SK-N-SH (cell line): ENCODE measurements around the gene PTTG1IP. TPM values are rescaled to one million over a fixed set of nuclear protein-coding genes. Genes with fewer than 3 reads are reported as not detected.

Source experiments
- CTCF ChIA-PET: fragments of 300-600, 350-600 bp; formaldehyde crosslinking; extraction: SDS; loops from one replicate; lab custom pipeline; 2021; lab: Yijun Ruan, JAX
- POLR2A ChIA-PET: fragments of 350-600 bp; sonication (Branson Sonifier 250); formaldehyde crosslinking; extraction: SDS; loops from one replicate; lab custom pipeline; 2020; ENCODE audit warnings: antibody characterized with exemption, inconsistent platforms; lab: Yijun Ruan, JAX
- DNase-seq: peaks from one replicate; pipeline ENCODE4 v3.0.0; 2012
- H2AFZ ChIP-seq: fragments of 200-600 bp; sonication (generic); 2 replicates; pipeline ENCODE4 v1.8.1; 2016; ENCODE audit warnings: antibody characterized with exemption, mild to moderate bottlenecking, low read depth
- H3F3A ChIP-seq: fragments of 200-600 bp; sonication (generic); replicated peaks from 2 replicates; pipeline ENCODE3; 2016; ENCODE audit warnings: antibody characterized with exemption, mild to moderate bottlenecking; ENCODE audit not compliant: insufficient read depth
- H3K27ac ChIP-seq, 2 experiments: fragments of 200-500 bp in 1 of 2; fragments of 200-600 bp in 1 of 2; sonication (Bioruptor generic) in 1 of 2; sonication (generic), shearing (Covaris generic) in 1 of 2; 2 replicates each; pipeline versions ENCODE4 v1.5.1 to v1.6.1; 2014 to 2016; ENCODE audit warnings: low read depth in 2 of 2, inconsistent platforms in 1 of 2, low read length in 1 of 2, mild to moderate bottlenecking in 1 of 2, mixed read lengths in 1 of 2
- H3K27me3 ChIP-seq: fragments of 200-600 bp; sonication (generic), shearing (Covaris generic); 2 replicates; pipeline ENCODE4 v1.6.1; 2016; ENCODE audit warnings: mixed run types; ENCODE audit not compliant: insufficient read depth
- H3K36me3 ChIP-seq, 2 experiments: fragments of 200-500 bp in 1 of 2; fragments of 200-600 bp in 1 of 2; sonication (Bioruptor generic) in 1 of 2; sonication (generic) in 1 of 2; replicated peaks in 1 of 2; 2 replicates each; pipeline versions ENCODE3 to v1.5.1; 2014 to 2016; ENCODE audit warnings: low read length in 1 of 2, mild to moderate bottlenecking in 1 of 2; ENCODE audit not compliant: insufficient read depth in 2 of 2, control insufficient read depth in 1 of 2
- H3K4me1 ChIP-seq, 2 experiments: fragments of 200-500 bp in 1 of 2; fragments of 200-600 bp in 1 of 2; sonication (Bioruptor generic) in 1 of 2; sonication (generic), shearing (Covaris generic) in 1 of 2; 2 replicates each; pipeline versions ENCODE4 v1.5.1 to v1.6.1; 2014 to 2016; ENCODE audit warnings: low read depth in 1 of 2, low read length in 1 of 2, mixed run types in 1 of 2; ENCODE audit not compliant: insufficient read depth in 2 of 2, control insufficient read depth in 1 of 2
- H3K4me2 ChIP-seq: fragments of 200-600 bp; sonication (generic), shearing (Covaris generic); 2 replicates; pipeline ENCODE4 v1.6.1; 2017; ENCODE audit warnings: mixed run types
- H3K4me3 ChIP-seq, 2 experiments: fragments of 200-500 bp in 1 of 2; fragments of 200-600 bp in 1 of 2; sonication (Bioruptor generic) in 1 of 2; sonication (generic), shearing (Covaris generic) in 1 of 2; 2 replicates each; pipeline versions ENCODE4 v1.5.1 to v1.8.1; 2014 to 2016; ENCODE audit warnings: low read depth in 2 of 2, inconsistent platforms in 1 of 2, low read length in 1 of 2, mild to moderate bottlenecking in 1 of 2, mixed read lengths in 1 of 2, moderate library complexity in 1 of 2
- H3K79me2 ChIP-seq: fragments of 200-600 bp; sonication (generic); 2 replicates; pipeline ENCODE4 v1.8.1; 2017; ENCODE audit warnings: mild to moderate bottlenecking; ENCODE audit not compliant: insufficient read depth
- H3K9ac ChIP-seq: fragments of 200-600 bp; sonication (generic); 2 replicates; pipeline ENCODE4 v1.6.1; 2017; ENCODE audit warnings: mixed run types
- H3K9me2 ChIP-seq: fragments of 200-600 bp; sonication (generic); 2 replicates; pipeline ENCODE4 v1.6.1; 2017; ENCODE audit warnings: mixed run types
- H3K9me3 ChIP-seq: fragments of 200-600 bp; sonication (generic); 2 replicates; pipeline ENCODE4 v1.6.1; 2017; ENCODE audit warnings: mixed run types, mild to moderate bottlenecking, moderate library complexity
- H4K20me1 ChIP-seq: fragments of 200-600 bp; sonication (generic); 2 replicates; pipeline ENCODE4 v1.6.1; 2017; ENCODE audit warnings: mild to moderate bottlenecking, mixed run types; ENCODE audit not compliant: insufficient read depth
- CHD2 ChIP-seq: fragments of 150-350 bp; IDR thresholded peaks from 2 replicates; pipeline ENCODE4 v1.6.1; 2018; ENCODE audit warnings: low read length; ENCODE audit not compliant: partially characterized antibody
- ELF1 ChIP-seq: IDR thresholded peaks from 2 replicates; pipeline ENCODE4 v1.4.0; 2012
- EP300 ChIP-seq, 2 experiments: IDR thresholded peaks; 2 replicates each; pipeline versions ENCODE4 v1.4.0 to v1.6.1; 2012; ENCODE audit warnings: borderline replicate concordance in 1 of 2, low read depth in 1 of 2, low read length in 1 of 2
- FOSL2 ChIP-seq: IDR thresholded peaks from 2 replicates; pipeline ENCODE4 v1.4.0; 2012; ENCODE audit warnings: low read depth, mild to moderate bottlenecking, moderate library complexity, borderline replicate concordance
- FOXJ3 ChIP-seq: sonication (generic); formaldehyde crosslinking; IDR thresholded peaks from 2 replicates; pipeline ENCODE4 v1.5.1; 2020; ENCODE audit warnings: mild to moderate bottlenecking, missing genetic modification reagents
- JUND ChIP-seq: IDR thresholded peaks from 2 replicates; pipeline ENCODE4 v1.4.0; 2012
- MAX ChIP-seq: IDR thresholded peaks from 2 replicates; pipeline ENCODE4 v1.4.0; 2012; ENCODE audit warnings: low read depth
- MEF2A ChIP-seq: IDR thresholded peaks from 2 replicates; pipeline ENCODE4 v1.4.0; 2012; ENCODE audit warnings: low read depth, borderline replicate concordance
- MXI1 ChIP-seq: IDR thresholded peaks from 2 replicates; pipeline ENCODE4 v1.6.1; 2012; ENCODE audit warnings: mild to moderate bottlenecking, low read depth, low read length, improper control_type of control experiment
- NFIC ChIP-seq: IDR thresholded peaks from 2 replicates; pipeline ENCODE4 v1.4.0; 2012; ENCODE audit warnings: borderline replicate concordance
- NRF1 ChIP-seq: IDR thresholded peaks from 2 replicates; pipeline ENCODE4 v1.6.1; 2012; ENCODE audit warnings: low read depth, mild to moderate bottlenecking, low read length
- PBX3 ChIP-seq: IDR thresholded peaks from 2 replicates; pipeline ENCODE4; 2012
- RCOR1 ChIP-seq: fragments of 150-350 bp; IDR thresholded peaks from 2 replicates; pipeline ENCODE4 v1.6.1; 2017; ENCODE audit warnings: antibody characterized with exemption, low read length
- RXRA ChIP-seq: IDR thresholded peaks from 2 replicates; pipeline ENCODE4 v1.4.0; 2012; ENCODE audit warnings: low read depth, mild to moderate bottlenecking, borderline replicate concordance
- TCF12 ChIP-seq: IDR thresholded peaks from 2 replicates; pipeline ENCODE4 v1.4.0; 2012
- USF1 ChIP-seq: IDR thresholded peaks from 2 replicates; pipeline ENCODE4 v1.4.0; 2012; ENCODE audit warnings: low read depth, borderline replicate concordance
- ZBTB33 ChIP-seq: IDR thresholded peaks from 2 replicates; pipeline ENCODE4 v1.4.0; 2012; ENCODE audit warnings: low read depth, borderline replicate concordance
- WGBS: methylation state at CpG from one replicate; pipeline ENCODE4 v1.1.6; 2017; ENCODE audit warnings: low lambda C conversion rate; 5-methylcytosine and 5-hydroxymethylcytosine counted together
- polyA plus RNA-seq, 3 experiments: library from polyadenylated mRNA; depleted of rRNA; stranded (reverse); fragments of >200 nt; gene quantifications; 2 replicates each; pipeline ENCODE4 v1.2.3, GENCODE V29; 2012
- TF ChIP-seq, protein P1 (sequence below): fragments of 150-350 bp; IDR thresholded peaks from 2 replicates; pipeline ENCODE4 v1.6.1; 2016; ENCODE audit warnings: mild to moderate bottlenecking, low read depth, low read length

The PTTG1IP gene
- polyA plus RNA-seq, 1 of the 3 experiments (the other 2 are of a cell fraction), result 171 TPM

DNA sequence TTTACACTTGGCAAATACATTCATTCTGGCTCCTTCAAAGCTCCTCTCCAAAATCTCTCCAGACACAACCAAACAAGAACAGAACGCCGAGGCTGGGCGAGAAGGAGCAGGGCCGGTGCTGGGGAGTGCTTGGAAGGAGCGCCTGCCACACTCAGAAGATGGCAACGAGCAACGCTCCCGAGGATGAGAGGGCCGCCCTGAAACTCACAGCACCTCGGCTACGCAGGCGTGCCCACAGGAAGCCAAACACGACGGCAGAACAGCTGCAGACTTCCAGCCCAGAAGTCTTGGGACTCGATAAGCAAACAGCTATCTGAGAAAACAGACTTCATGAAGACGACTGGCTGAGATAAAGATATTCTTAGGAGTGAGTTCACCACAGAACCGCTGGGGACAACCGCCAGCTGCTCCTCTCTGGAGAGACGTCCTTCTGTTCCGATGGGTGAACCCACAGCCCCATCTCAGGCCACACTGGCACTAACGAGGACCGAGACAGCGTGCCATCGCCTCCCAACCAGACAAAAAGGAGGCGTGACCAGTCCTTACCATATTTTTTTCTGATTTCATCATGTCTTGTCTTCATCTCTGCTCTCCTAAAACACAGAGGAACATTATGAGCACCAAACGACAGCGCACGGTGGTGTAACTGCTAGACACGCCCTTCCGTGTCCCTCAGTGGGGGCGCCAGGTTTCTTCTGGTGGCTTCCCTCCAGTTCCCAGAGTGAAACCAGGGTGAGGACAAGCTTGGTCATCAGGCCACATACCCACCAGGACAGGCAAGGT is 18.6 kb downstream of the PTTG1IP start:
- Histone ChIP-seq H2AFZ (no peak overlapping the region), H3K4me2 (no peak overlapping the region), H3K27me3 (no peaks in the 10 kb centered on the region), H3K9me2 (no peaks in the 10 kb centered on the region), H4K20me1 (peaks cover 90% of the 10 kb centered on the region), H3K9ac (no peak overlapping the region), H3K9me3 (no peaks in the 10 kb centered on the region), H3K27ac (no peak overlapping the region), H3K4me3 (no peak overlapping the region), H3K79me2 (peaks cover 88% of the 10 kb centered on the region), H3K36me3 (peaks cover 48 to 84% of the 10 kb centered on the region in 2 experiments), H3K4me1 (no peaks in the 10 kb centered on the region), H3F3A (no peaks in the 10 kb centered on the region)
- ChIA-PET POLR2A (no interaction called here), CTCF (no interaction called here)
- 95% methylated on average over 31 of the region's 31 CpGs for WGBS
- TF ChIP-seq, protein P1, sequence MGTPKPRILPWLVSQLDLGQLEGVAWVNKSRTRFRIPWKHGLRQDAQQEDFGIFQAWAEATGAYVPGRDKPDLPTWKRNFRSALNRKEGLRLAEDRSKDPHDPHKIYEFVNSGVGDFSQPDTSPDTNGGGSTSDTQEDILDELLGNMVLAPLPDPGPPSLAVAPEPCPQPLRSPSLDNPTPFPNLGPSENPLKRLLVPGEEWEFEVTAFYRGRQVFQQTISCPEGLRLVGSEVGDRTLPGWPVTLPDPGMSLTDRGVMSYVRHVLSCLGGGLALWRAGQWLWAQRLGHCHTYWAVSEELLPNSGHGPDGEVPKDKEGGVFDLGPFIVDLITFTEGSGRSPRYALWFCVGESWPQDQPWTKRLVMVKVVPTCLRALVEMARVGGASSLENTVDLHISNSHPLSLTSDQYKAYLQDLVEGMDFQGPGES, result no peak
- TF ChIP-seq ELF1 (no peak), FOXJ3 (CRISPR knock-in tag) (no peak)
- no peak for DNase-seq

DNA sequence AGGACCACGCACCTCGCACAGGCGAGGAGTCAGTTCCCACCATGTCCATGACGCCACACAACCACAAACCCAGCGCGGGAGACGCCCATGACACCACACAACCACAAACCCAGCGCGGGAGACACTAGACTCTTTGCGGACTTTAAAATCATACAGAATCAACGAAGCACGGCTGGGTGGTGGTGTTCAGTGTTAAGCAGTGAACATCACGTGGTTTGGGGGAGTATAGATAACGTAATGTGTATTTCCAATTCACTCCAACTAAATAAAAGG is 19.2 kb downstream of the PTTG1IP start:
- peaks cover 51 to 86% of the 10 kb centered on the region in 2 experiments for H3K36me3 ChIP-seq
- no peak for TF ChIP-seq TCF12
- no peak for TF ChIP-seq PBX3
- TF ChIP-seq MAX, result no peak
- TF ChIP-seq JUND, result no peak
- TF ChIP-seq RCOR1, result no peak
- no peak for TF ChIP-seq ELF1
- TF ChIP-seq NRF1, result no peak
- TF ChIP-seq MXI1, result no peak
- no peak for TF ChIP-seq FOXJ3 (CRISPR knock-in tag)
- no peak for TF ChIP-seq USF1
- TF ChIP-seq EP300 (IDR thresholded peaks at IDR 0.05; ENCODE audit: borderline replicate concordance in 1 of 2, low read depth in 1 of 2, low read length in 1 of 2), result no peak
- TF ChIP-seq ZBTB33, result no peak
- TF ChIP-seq RXRA, result no peak
- no peak for TF ChIP-seq FOSL2
- no peak for TF ChIP-seq CHD2
- no peak for TF ChIP-seq MEF2A
- TF ChIP-seq, protein P1, result no peak
- TF ChIP-seq NFIC, result no peak
- no peak overlapping the region for H3K4me3 ChIP-seq
- H3K9me2 ChIP-seq, result no peaks in the 10 kb centered on the region
- no peaks in the 10 kb centered on the region for H3F3A ChIP-seq
- 94% methylated on average over 12 of the region's 14 CpGs for WGBS
- H3K4me1 ChIP-seq, result no peaks in the 10 kb centered on the region
- H3K27me3 ChIP-seq, result no peaks in the 10 kb centered on the region
- no peak overlapping the region for H2AFZ ChIP-seq
- CTCF ChIA-PET, result no interaction called here
- H3K27ac ChIP-seq, result no peak overlapping the region
- DNase-seq, result no peak
- no peaks in the 10 kb centered on the region for H3K9me3 ChIP-seq
- H4K20me1 ChIP-seq, result peaks cover 85% of the 10 kb centered on the region
- no peak overlapping the region for H3K9ac ChIP-seq
- peaks cover 82% of the 10 kb centered on the region for H3K79me2 ChIP-seq
- H3K4me2 ChIP-seq, result no peak overlapping the region
- POLR2A ChIA-PET, result no interaction called here
